H7 (cell line): Measurements from ENCODE around the gene SERINC5. TPM values are rescaled to one million over a fixed set of nuclear protein-coding genes. Genes with fewer than 3 reads are reported as not detected.
A peak's percentile ranks its signal among the peaks of the same experiment; 100 is the strongest.
"Not testable (repeated sequence)": the region's sequence is repeated elsewhere in the genome, so short reads cannot be mapped to it uniquely, and the experiment has no call there.

Experiments used
- DNase-seq: peaks from one replicate; pipeline ENCODE4 v3.0.0; 2012
- H3K27me3 ChIP-seq: 2 replicates; pipeline ENCODE4 v1.6.0; 2011; ENCODE audit warnings: mild to moderate bottlenecking, low read length; ENCODE audit not compliant: control insufficient read depth, insufficient read depth
- H3K36me3 ChIP-seq: replicated peaks from 2 replicates; pipeline ENCODE4 v1.5.1; 2011; ENCODE audit warnings: low read length; ENCODE audit not compliant: control insufficient read depth, insufficient read depth
- H3K4me3 ChIP-seq: 2 replicates; pipeline ENCODE4 v1.5.1; 2011; ENCODE audit warnings: low read depth, mild to moderate bottlenecking, control low read depth, low read length, moderate library complexity; ENCODE audit not compliant: insufficient read depth
- total RNA-seq: library from RNA; depleted of rRNA; stranded (reverse); fragments of >200 nt; shearing (Covaris generic); gene quantifications from 2 replicates; pipeline ENCODE4 v1.2.3, GENCODE V29; 2014

SERINC5 gene
- total RNA-seq, 1 experiment from 2014 or later, result 40.7 TPM

- Histone ChIP-seq H3K27me3 (no peaks in the 10 kb centered on the region), H3K36me3 (no peaks in the 10 kb centered on the region), H3K4me3 (no peak overlapping the region)
- no peak for DNase-seq
Observed at GRCh38 chr5:80124121-80124918, 131.5 kb downstream of the SERINC5 start.

- no peak overlapping the region for H3K4me3 ChIP-seq
- no peak for DNase-seq
- no peaks in the 10 kb centered on the region for H3K27me3 ChIP-seq
- no peaks in the 10 kb centered on the region for H3K36me3 ChIP-seq
Observed at GRCh38 chr5:80122579-80122978, 133.3 kb downstream of the SERINC5 start.

- Histone ChIP-seq H3K4me3 (no peak overlapping the region), H3K27me3 (no peaks in the 10 kb centered on the region), H3K36me3 (no peaks in the 10 kb centered on the region)
- no peak for DNase-seq
Observed at GRCh38 chr5:80119372-80119771, 136.5 kb downstream of the SERINC5 start.

- DNase-seq, result no peak
- H3K4me3 ChIP-seq, result no peak overlapping the region
- H3K27me3 ChIP-seq, result no peaks in the 10 kb centered on the region
- no peaks in the 10 kb centered on the region for H3K36me3 ChIP-seq
Observed at GRCh38 chr5:80117446-80117845, 138.4 kb downstream of the SERINC5 start.

GRCh38 chr5:80116465-80116864 is 139.4 kb downstream of the SERINC5 start:
- no peak overlapping the region for H3K4me3 ChIP-seq
- no peak for DNase-seq
- H3K36me3 ChIP-seq, result no peaks in the 10 kb centered on the region
- H3K27me3 ChIP-seq, result no peaks in the 10 kb centered on the region

- Histone ChIP-seq H3K27me3 (no peaks in the 10 kb centered on the region), H3K36me3 (no peaks in the 10 kb centered on the region), H3K4me3 (no peak overlapping the region)
- DNase-seq, result no peak
Observed at GRCh38 chr5:80116000-80116399, 139.8 kb downstream of the SERINC5 start.

- Histone ChIP-seq H3K36me3 (no peaks in the 10 kb centered on the region), H3K4me3 (no peak overlapping the region), H3K27me3 (no peaks in the 10 kb centered on the region)
- DNase-seq, result no peak
Observed at GRCh38 chr5:80114860-80115259, 141.0 kb downstream of the SERINC5 start.

GRCh38 chr5:80111376-80111990 is 144.4 kb downstream of the SERINC5 start:
- H3K4me3 ChIP-seq, H3K27me3 ChIP-seq, DNase-seq, H3K36me3 ChIP-seq: not testable (repeated sequence)

GRCh38 chr5:80109646-80110478 is 146.0 kb downstream of the SERINC5 start:
- no peaks in the 10 kb centered on the region for H3K27me3 ChIP-seq
- peak; percentile 55 for DNase-seq

GRCh38 chr5:80106916-80107315 is 148.9 kb downstream of the SERINC5 start:
- Histone ChIP-seq H3K36me3 (no peaks in the 10 kb centered on the region), H3K4me3 (no peak overlapping the region), H3K27me3 (no peaks in the 10 kb centered on the region)
- DNase-seq, result no peak

More at GRCh38 chr5:80109646-80110478, 146.0 kb downstream of the SERINC5 start:
- H3K4me3 ChIP-seq, result no peak overlapping the region
- H3K36me3 ChIP-seq, result no peaks in the 10 kb centered on the region

- no peak overlapping the region for H3K4me3 ChIP-seq
- no peak for DNase-seq
- H3K27me3 ChIP-seq, result no peaks in the 10 kb centered on the region
- no peaks in the 10 kb centered on the region for H3K36me3 ChIP-seq
Observed at GRCh38 chr5:80105698-80106439, 150.0 kb downstream of the SERINC5 start.

GRCh38 chr5:80103371-80103770 is 152.5 kb downstream of the SERINC5 start:
- Histone ChIP-seq H3K36me3 (no peaks in the 10 kb centered on the region), H3K4me3 (no peak overlapping the region), H3K27me3 (no peaks in the 10 kb centered on the region)
- no peak for DNase-seq

GRCh38 chr5:80101993-80102392 is 153.9 kb downstream of the SERINC5 start:
- Histone ChIP-seq H3K36me3 (no peaks in the 10 kb centered on the region), H3K4me3 (no peak overlapping the region), H3K27me3 (no peaks in the 10 kb centered on the region)
- no peak for DNase-seq

GRCh38 chr5:80097451-80097850 is 158.4 kb downstream of the SERINC5 start:
- no peaks in the 10 kb centered on the region for H3K36me3 ChIP-seq
- no peaks in the 10 kb centered on the region for H3K27me3 ChIP-seq
- H3K4me3 ChIP-seq, result no peak overlapping the region
- DNase-seq, result peak; percentile 73
